Measurements from ENCODE around the gene CCDC15.

DNA sequence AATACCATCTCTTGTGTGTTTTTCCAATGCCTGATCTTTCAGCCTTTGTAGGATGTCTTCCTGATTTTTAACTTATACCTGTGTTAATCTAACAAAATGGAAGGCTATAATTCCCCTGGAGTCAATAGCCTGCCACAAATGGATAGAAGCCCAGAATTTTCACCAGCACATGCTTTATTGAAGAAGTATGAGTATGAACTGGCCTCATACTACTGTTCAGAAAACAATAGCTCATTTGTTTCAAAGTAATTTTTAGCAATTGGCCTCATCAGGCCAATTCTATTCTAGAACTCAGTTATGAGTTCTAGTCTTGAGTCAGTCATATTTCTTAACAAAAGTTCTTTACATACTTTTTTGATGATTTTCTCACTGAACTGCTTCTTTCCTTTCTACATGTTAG is 68.5 kb downstream of the CCDC15 start:
- TF ChIP-seq EZH2 (IDR thresholded peaks at IDR 0.05; ENCODE audit: borderline replicate concordance): no peak
- TF ChIP-seq, protein P1, sequence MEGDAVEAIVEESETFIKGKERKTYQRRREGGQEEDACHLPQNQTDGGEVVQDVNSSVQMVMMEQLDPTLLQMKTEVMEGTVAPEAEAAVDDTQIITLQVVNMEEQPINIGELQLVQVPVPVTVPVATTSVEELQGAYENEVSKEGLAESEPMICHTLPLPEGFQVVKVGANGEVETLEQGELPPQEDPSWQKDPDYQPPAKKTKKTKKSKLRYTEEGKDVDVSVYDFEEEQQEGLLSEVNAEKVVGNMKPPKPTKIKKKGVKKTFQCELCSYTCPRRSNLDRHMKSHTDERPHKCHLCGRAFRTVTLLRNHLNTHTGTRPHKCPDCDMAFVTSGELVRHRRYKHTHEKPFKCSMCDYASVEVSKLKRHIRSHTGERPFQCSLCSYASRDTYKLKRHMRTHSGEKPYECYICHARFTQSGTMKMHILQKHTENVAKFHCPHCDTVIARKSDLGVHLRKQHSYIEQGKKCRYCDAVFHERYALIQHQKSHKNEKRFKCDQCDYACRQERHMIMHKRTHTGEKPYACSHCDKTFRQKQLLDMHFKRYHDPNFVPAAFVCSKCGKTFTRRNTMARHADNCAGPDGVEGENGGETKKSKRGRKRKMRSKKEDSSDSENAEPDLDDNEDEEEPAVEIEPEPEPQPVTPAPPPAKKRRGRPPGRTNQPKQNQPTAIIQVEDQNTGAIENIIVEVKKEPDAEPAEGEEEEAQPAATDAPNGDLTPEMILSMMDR (IDR thresholded peaks at IDR 0.05; ENCODE audit: poor library complexity): no peak
- TF ChIP-seq EZH2phosphoT487 (IDR thresholded peaks at IDR 0.05; ENCODE audit: low read depth, severe bottlenecking, unreplicated experiment): no peak
